HepG2 (cell line): Measurements from ENCODE around the gene CYTH2. TPM values are rescaled to one million over a fixed set of nuclear protein-coding genes. Genes with fewer than 3 reads are reported as not detected.

Source experiments
- ATAC-seq: fragments of 200-7000 bp; cut with Tn5 transposase; 3 replicates; pipeline ENCODE4 v1.9.1; 2020; ENCODE audit warnings: mild to moderate bottlenecking, moderate library complexity
- BruUV-seq: library from RNA; stranded (reverse); fragments of 400-500 nt; replicated peaks from 2 replicates; lab custom pipeline; 2021; lab: Mats Ljungman, UMichigan
- CTCF ChIA-PET: fragments of 300-600 bp; formaldehyde crosslinking; extraction: SDS; loops from one replicate; lab custom pipeline; 2021; ENCODE audit warnings: low total read pairs, inconsistent platforms, low intra/inter-chr PET ratio; lab: Yijun Ruan, JAX
- POLR2A ChIA-PET: fragments of 350-600 bp; sonication (Branson Sonifier 250); formaldehyde crosslinking; loops from one replicate; lab custom pipeline; 2020; ENCODE audit warnings: antibody characterized with exemption, inconsistent platforms; lab: Yijun Ruan, JAX
- DNase-seq: peaks from one replicate; pipeline ENCODE4 v3.0.0-alpha.2; 2015; ENCODE audit warnings: low spot score
- FAIRE-seq: peaks from 3 replicates; lab custom pipeline; 2011; peaks lifted over from hg19 to GRCh38; lab: Jason Lieb, UNC
- H2AFZ ChIP-seq: one replicate; pipeline ENCODE4 v1.6.1; 2011; ENCODE audit warnings: low read length, inconsistent platforms
- H3K27ac ChIP-seq: fragments of 300-600 bp; 3 replicates; pipeline ENCODE4 v1.8.0; 2011; ENCODE audit warnings: mixed run types, mild to moderate bottlenecking, mixed read lengths, low read length, inconsistent platforms; ENCODE audit not compliant: insufficient read depth; ENCODE audit errors: extremely low read length
- H3K27me3 ChIP-seq, 2 experiments: fragments of 200-600 bp in 1 of 2; 2 replicates in 1 of 2; 3 replicates in 1 of 2; pipeline versions ENCODE4 v1.6.0 to v1.8.0; 2011; ENCODE audit warnings: low read length in 2 of 2, mild to moderate bottlenecking in 2 of 2, moderate library complexity in 2 of 2, inconsistent platforms in 1 of 2; ENCODE audit not compliant: insufficient read depth in 2 of 2, control insufficient read depth in 1 of 2
- H3K36me3 ChIP-seq, 2 experiments: fragments of 200-600 bp in 1 of 2; replicated peaks in 1 of 2; 2 replicates in 1 of 2; 3 replicates in 1 of 2; pipeline versions ENCODE4 v1.5.1 to v1.8.0; 2011; ENCODE audit warnings: low read length in 2 of 2, inconsistent platforms in 1 of 2; ENCODE audit not compliant: insufficient read depth in 2 of 2, control insufficient read depth in 1 of 2
- H3K4me1 ChIP-seq: 2 replicates; pipeline ENCODE4 v1.5.1; 2012; ENCODE audit warnings: low read length, inconsistent platforms; ENCODE audit not compliant: insufficient read depth
- H3K4me2 ChIP-seq: 2 replicates; pipeline ENCODE4 v1.6.0; 2011; ENCODE audit warnings: low read depth, low read length, inconsistent platforms
- H3K4me3 ChIP-seq, 3 experiments: fragments of 200-600 bp in 1 of 3; sonication (generic), shearing (Covaris generic) in 1 of 3; replicated peaks in 1 of 3; 2 replicates each; pipeline ENCODE4 v1.5.1; 2011 to 2016; ENCODE audit warnings: low read length in 3 of 3, inconsistent platforms in 2 of 3, low read depth in 2 of 3, mild to moderate bottlenecking in 2 of 3, control low read depth in 1 of 3, mixed read lengths in 1 of 3; ENCODE audit not compliant: insufficient read depth in 1 of 3
- H3K79me2 ChIP-seq: one replicate; pipeline ENCODE4 v1.6.1; 2011; ENCODE audit warnings: low read length, inconsistent platforms; ENCODE audit not compliant: insufficient read depth
- H3K9ac ChIP-seq: 2 replicates; pipeline ENCODE4 v1.6.0; 2011; ENCODE audit warnings: mild to moderate bottlenecking, low read depth, low read length, inconsistent platforms; ENCODE audit not compliant: insufficient read depth
- H3K9me3 ChIP-seq: 2 replicates; pipeline ENCODE4 v1.5.1; 2012; ENCODE audit warnings: mild to moderate bottlenecking, low read length
- H4K20me1 ChIP-seq: 2 replicates; pipeline ENCODE4 v1.6.0; 2011; ENCODE audit warnings: inconsistent platforms, mild to moderate bottlenecking, low read length, moderate library complexity; ENCODE audit not compliant: insufficient read depth
- GPN1 ChIP-seq: sonication (generic); formaldehyde crosslinking; IDR thresholded peaks from 2 replicates; pipeline ENCODE4 v1.5.1; 2020; ENCODE audit warnings: missing genetic modification reagents, borderline replicate concordance
- HNRNPUL1 ChIP-seq: fragments of 200-400 bp; formaldehyde crosslinking; IDR thresholded peaks from 2 replicates; pipeline ENCODE4 v1.6.1; 2017; ENCODE audit warnings: low read depth, mild to moderate bottlenecking, low read length, moderate library complexity
- KLF15 ChIP-seq: sonication (generic); formaldehyde crosslinking; IDR thresholded peaks from 2 replicates; pipeline ENCODE4 v1.8.1; 2023; ENCODE audit warnings: borderline replicate concordance, mild to moderate bottlenecking, inconsistent platforms, missing genetic modification reagents, mixed read lengths
- KLF16 ChIP-seq, 2 experiments: sonication (generic) in 1 of 2; formaldehyde crosslinking in 1 of 2; IDR thresholded peaks; 2 replicates each; pipeline versions ENCODE4 v1.6.1 to v1.8.0; 2016 to 2023; ENCODE audit warnings: missing genetic modification reagents in 2 of 2, missing compliant biosample characterization in 1 of 2
- MYNN ChIP-seq: sonication (generic); formaldehyde crosslinking; IDR thresholded peaks from 2 replicates; pipeline ENCODE4 v1.4.0; 2020; ENCODE audit warnings: mild to moderate bottlenecking, low read depth, missing genetic modification reagents
- NFE2L1 ChIP-seq: sonication (generic); formaldehyde crosslinking; IDR thresholded peaks from 2 replicates; pipeline ENCODE4 v1.4.0; 2020; ENCODE audit warnings: missing genetic modification reagents, mild to moderate bottlenecking, borderline replicate concordance
- NRL ChIP-seq: sonication (generic); formaldehyde crosslinking; IDR thresholded peaks from 2 replicates; pipeline ENCODE4 v1.5.0; 2020; ENCODE audit warnings: missing genetic modification reagents, mild to moderate bottlenecking, moderate library complexity, borderline replicate concordance
- SNAI1 ChIP-seq: sonication (generic); formaldehyde crosslinking; IDR thresholded peaks from 2 replicates; pipeline ENCODE4 v1.5.0; 2020; ENCODE audit warnings: mild to moderate bottlenecking, missing genetic modification reagents, borderline replicate concordance
- TEAD2 ChIP-seq: sonication (generic); formaldehyde crosslinking; IDR thresholded peaks from 2 replicates; pipeline ENCODE4 v1.9.0; 2021; ENCODE audit warnings: missing genetic modification reagents
- ZFAT ChIP-seq: sonication (generic); formaldehyde crosslinking; conservative IDR thresholded peaks from 2 replicates; pipeline ENCODE4 v1.8.1; 2023; ENCODE audit warnings: missing genetic modification reagents, inconsistent platforms
- ZGPAT ChIP-seq: IDR thresholded peaks from 2 replicates; pipeline ENCODE4 v1.6.1; 2016; ENCODE audit warnings: mild to moderate bottlenecking
- WGBS: methylation state at CpG from one replicate; pipeline ENCODE4 v1.1.6; 2017; ENCODE audit warnings: low lambda C conversion rate; 5-methylcytosine and 5-hydroxymethylcytosine counted together
- in situ Hi-C: cut with HindIII; loops from 2 replicates; pipeline ENCODE4 v1.10.0; 2017; ENCODE audit warnings: low pct_unique_long_range_greater_than_20kb; ENCODE audit not compliant: extremely low pct_ligation_motif_present
- intact Hi-C: fragments of 100-400 bp; cut with micrococcal nuclease; formaldehyde crosslinking; loops from one replicate; pipeline ENCODE4 v1.10.0; 2022; ENCODE audit not compliant: unreplicated experiment
- polyA plus RNA-seq, 8 experiments: library from polyadenylated mRNA; depleted of rRNA in 3 of 8; stranded (reverse) in 7 of 8; unstranded in 1 of 8; fragments of >200 nt; fragmentation: Illumina TruSeq in 4 of 8; extraction: Trizol in 4 of 8; gene quantifications; 2 replicates each; pipeline versions ENCODE4 v1.2.1 to v1.2.3, GENCODE V29; 2011 to 2016; ENCODE audit warnings: low read depth in 4 of 8, missing spikeins in 1 of 8, mixed read lengths in 1 of 8; ENCODE audit not compliant: insufficient read depth in 1 of 8
- total RNA-seq, 5 experiments: library from RNA; depleted of rRNA; stranded (reverse); fragments of >200 nt; fragmentation: Illumina TruSeq; extraction: Trizol; gene quantifications; 2 replicates each; pipeline ENCODE4 v1.2.3, GENCODE V29; 2016; ENCODE audit warnings: low read depth in 1 of 5
- TF ChIP-seq, protein P1 (sequence below): sonication (generic); formaldehyde crosslinking; conservative IDR thresholded peaks from 2 replicates; pipeline ENCODE4 v1.4.0; 2020; ENCODE audit warnings: mild to moderate bottlenecking, missing genetic modification reagents, moderate library complexity
- TF ChIP-seq, protein P2 (sequence below): sonication (generic); formaldehyde crosslinking; IDR thresholded peaks from 2 replicates; pipeline ENCODE4 v1.4.0; 2020; ENCODE audit warnings: missing genetic modification reagents

CYTH2 gene
- total and polyA plus RNA-seq, 2 of the 13 experiments (the other 11 are each of a cell fraction or from before 2014, with no cell fraction given) = 16.5 to 39.3 TPM

DNA sequence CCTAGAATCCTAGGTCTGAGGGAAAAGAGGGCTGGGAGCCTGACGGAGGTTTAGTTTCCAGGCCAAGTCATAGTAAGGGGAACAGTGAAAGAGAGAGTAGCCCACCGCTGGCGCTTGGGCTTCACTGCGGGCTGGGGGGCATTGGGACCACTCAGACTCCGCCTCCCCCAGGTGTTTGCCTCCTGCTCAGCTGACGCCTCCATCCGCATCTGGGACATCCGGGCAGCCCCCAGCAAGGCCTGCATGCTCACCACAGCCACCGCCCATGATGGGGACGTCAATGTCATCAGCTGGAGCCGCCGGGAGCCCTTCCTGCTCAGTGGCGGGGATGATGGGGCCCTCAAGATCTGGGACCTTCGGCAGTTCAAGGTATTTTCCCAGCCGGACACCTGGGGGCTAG lies 18.3 kb upstream of the CYTH2 start:
- no peak for DNase-seq
- POLR2A ChIA-PET = no interaction called here
- intact Hi-C loops (no loop called here), in situ Hi-C loops (no loop called here)
- no peak overlapping the region for H2AFZ ChIP-seq
- peaks cover 17% of the 10 kb centered on the region for H3K79me2 ChIP-seq
- H3K9me3 ChIP-seq = no peaks in the 10 kb centered on the region
- H3K4me3 ChIP-seq = no peak overlapping the region
- CTCF ChIA-PET = no interaction called here
- no peaks in the 10 kb centered on the region; a peak in 1 of 5 replicates for H3K27me3 ChIP-seq
- WGBS = 100% methylated on average over 2 of the region's 15 CpGs
- peaks cover 27 to 72% of the 10 kb centered on the region in 2 experiments for H3K36me3 ChIP-seq
- H3K9ac ChIP-seq = no peak overlapping the region
- no peak overlapping the region for H3K4me2 ChIP-seq
- TF ChIP-seq KLF16 (CRISPR knock-in tag; IDR thresholded peaks at IDR 0.05) (no peak), SNAI1 (no peak), MYNN (CRISPR knock-in tag) (no peak), TEAD2 (no peak), GPN1 (CRISPR knock-in tag) (no peak), NRL (no peak), ZGPAT (CRISPR knock-in tag) (no peak), KLF15 (CRISPR knock-in tag) (no peak), HNRNPUL1 (no peak), NFE2L1 (no peak), ZFAT (no peak)
- TF ChIP-seq, protein P1, sequence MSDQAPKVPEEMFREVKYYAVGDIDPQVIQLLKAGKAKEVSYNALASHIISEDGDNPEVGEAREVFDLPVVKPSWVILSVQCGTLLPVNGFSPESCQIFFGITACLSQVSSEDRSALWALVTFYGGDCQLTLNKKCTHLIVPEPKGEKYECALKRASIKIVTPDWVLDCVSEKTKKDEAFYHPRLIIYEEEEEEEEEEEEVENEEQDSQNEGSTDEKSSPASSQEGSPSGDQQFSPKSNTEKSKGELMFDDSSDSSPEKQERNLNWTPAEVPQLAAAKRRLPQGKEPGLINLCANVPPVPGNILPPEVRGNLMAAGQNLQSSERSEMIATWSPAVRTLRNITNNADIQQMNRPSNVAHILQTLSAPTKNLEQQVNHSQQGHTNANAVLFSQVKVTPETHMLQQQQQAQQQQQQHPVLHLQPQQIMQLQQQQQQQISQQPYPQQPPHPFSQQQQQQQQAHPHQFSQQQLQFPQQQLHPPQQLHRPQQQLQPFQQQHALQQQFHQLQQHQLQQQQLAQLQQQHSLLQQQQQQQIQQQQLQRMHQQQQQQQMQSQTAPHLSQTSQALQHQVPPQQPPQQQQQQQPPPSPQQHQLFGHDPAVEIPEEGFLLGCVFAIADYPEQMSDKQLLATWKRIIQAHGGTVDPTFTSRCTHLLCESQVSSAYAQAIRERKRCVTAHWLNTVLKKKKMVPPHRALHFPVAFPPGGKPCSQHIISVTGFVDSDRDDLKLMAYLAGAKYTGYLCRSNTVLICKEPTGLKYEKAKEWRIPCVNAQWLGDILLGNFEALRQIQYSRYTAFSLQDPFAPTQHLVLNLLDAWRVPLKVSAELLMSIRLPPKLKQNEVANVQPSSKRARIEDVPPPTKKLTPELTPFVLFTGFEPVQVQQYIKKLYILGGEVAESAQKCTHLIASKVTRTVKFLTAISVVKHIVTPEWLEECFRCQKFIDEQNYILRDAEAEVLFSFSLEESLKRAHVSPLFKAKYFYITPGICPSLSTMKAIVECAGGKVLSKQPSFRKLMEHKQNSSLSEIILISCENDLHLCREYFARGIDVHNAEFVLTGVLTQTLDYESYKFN (CRISPR knock-in tag) = no peak
- TF ChIP-seq, protein P2, sequence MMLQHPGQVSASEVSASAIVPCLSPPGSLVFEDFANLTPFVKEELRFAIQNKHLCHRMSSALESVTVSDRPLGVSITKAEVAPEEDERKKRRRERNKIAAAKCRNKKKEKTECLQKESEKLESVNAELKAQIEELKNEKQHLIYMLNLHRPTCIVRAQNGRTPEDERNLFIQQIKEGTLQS (CRISPR knock-in tag) = no peak
- H3K4me1 ChIP-seq = peaks cover 22% of the 10 kb centered on the region
- ATAC-seq = no peak
- no peaks in the 10 kb centered on the region for H4K20me1 ChIP-seq
- H3K27ac ChIP-seq = no peak overlapping the region
- BruUV-seq = no TSS peak
- FAIRE-seq = no peak
